ENCODE data around the gene AKAP13.
A peak's percentile ranks its signal among the peaks of the same experiment; 100 is the strongest.

AKAP13 gene

GRCh38 chr15:85498471-85498870, 118.1 kb downstream of the AKAP13 start:
- DNase-seq (ENCODE audit: low read depth in 1 of 2, low spot score in 1 of 2): no peak

GRCh38 chr15:85499371-85499887, 119.0 kb downstream of the AKAP13 start:
- DNase-seq (ENCODE audit: low read depth in 1 of 2, low spot score in 1 of 2): no peak

GRCh38 chr15:85500060-85500708, 119.8 kb downstream of the AKAP13 start:
- DNase-seq (ENCODE audit: low read depth in 1 of 2, low spot score in 1 of 2): no peak

GRCh38 chr15:85500729-85501128, 120.3 kb downstream of the AKAP13 start:
- DNase-seq (ENCODE audit: low read depth in 1 of 2, low spot score in 1 of 2): no peak

- no peak for DNase-seq (ENCODE audit: low read depth in 1 of 2, low spot score in 1 of 2)
Observed at GRCh38 chr15:85501574-85501973, 121.2 kb downstream of the AKAP13 start.

GRCh38 chr15:85503151-85503799, 122.9 kb downstream of the AKAP13 start:
- no peak for DNase-seq (ENCODE audit: low read depth in 1 of 2, low spot score in 1 of 2)

GRCh38 chr15:85504749-85505676, 124.6 kb downstream of the AKAP13 start:
- peak in 1 of 2 donors; percentile 41 for DNase-seq (ENCODE audit: low read depth in 1 of 2, low spot score in 1 of 2)

- DNase-seq (ENCODE audit: low read depth in 1 of 2, low spot score in 1 of 2): no peak
Observed at GRCh38 chr15:85507114-85507513, 126.7 kb downstream of the AKAP13 start.

GRCh38 chr15:85509973-85510372, 129.6 kb downstream of the AKAP13 start:
- DNase-seq (ENCODE audit: low read depth in 1 of 2, low spot score in 1 of 2): no peak

- DNase-seq (ENCODE audit: low read depth in 1 of 2, low spot score in 1 of 2): no peak
Observed at GRCh38 chr15:85514413-85514812, 134.0 kb downstream of the AKAP13 start.

GRCh38 chr15:85515212-85515611, 134.8 kb downstream of the AKAP13 start:
- no peak for DNase-seq (ENCODE audit: low read depth in 1 of 2, low spot score in 1 of 2)

GRCh38 chr15:85517086-85517485, 136.7 kb downstream of the AKAP13 start:
- DNase-seq (ENCODE audit: low read depth in 1 of 2, low spot score in 1 of 2): no peak

GRCh38 chr15:85518979-85519761, 138.8 kb downstream of the AKAP13 start:
- DNase-seq (ENCODE audit: low read depth in 1 of 2, low spot score in 1 of 2): no peak

- no peak for DNase-seq (ENCODE audit: low read depth in 1 of 2, low spot score in 1 of 2)
Observed at GRCh38 chr15:85520650-85521049, 140.2 kb downstream of the AKAP13 start.

GRCh38 chr15:85523530-85523929, 143.1 kb downstream of the AKAP13 start:
- no peak for DNase-seq (ENCODE audit: low read depth in 1 of 2, low spot score in 1 of 2)

- no peak for DNase-seq (ENCODE audit: low read depth in 1 of 2, low spot score in 1 of 2)
Observed at GRCh38 chr15:85525755-85526154, 145.4 kb downstream of the AKAP13 start.

- no peak for DNase-seq (ENCODE audit: low read depth in 1 of 2, low spot score in 1 of 2)
Observed at GRCh38 chr15:85527895-85528294, 147.5 kb downstream of the AKAP13 start.

- no peak for DNase-seq (ENCODE audit: low read depth in 1 of 2, low spot score in 1 of 2)
Observed at GRCh38 chr15:85530079-85530478, 149.7 kb downstream of the AKAP13 start.

GRCh38 chr15:85531083-85531482, 150.7 kb downstream of the AKAP13 start:
- no peak for DNase-seq (ENCODE audit: low read depth in 1 of 2, low spot score in 1 of 2)

GRCh38 chr15:85532689-85533088, 152.3 kb downstream of the AKAP13 start:
- no peak for DNase-seq (ENCODE audit: low read depth in 1 of 2, low spot score in 1 of 2)

GRCh38 chr15:85534031-85534430, 153.6 kb downstream of the AKAP13 start:
- no peak for DNase-seq (ENCODE audit: low read depth in 1 of 2, low spot score in 1 of 2)
